ENCODE data around the gene NUP93. TPM values are rescaled to one million over a fixed set of nuclear protein-coding genes. Genes with fewer than 3 reads are reported as not detected.

Gene NUP93
- total and polyA plus RNA-seq, 9 of the 15 experiments (the other 6 are each of a cell fraction or from before 2014, with no cell fraction given), result 92.0 to 162 (median 121) TPM

DNA sequence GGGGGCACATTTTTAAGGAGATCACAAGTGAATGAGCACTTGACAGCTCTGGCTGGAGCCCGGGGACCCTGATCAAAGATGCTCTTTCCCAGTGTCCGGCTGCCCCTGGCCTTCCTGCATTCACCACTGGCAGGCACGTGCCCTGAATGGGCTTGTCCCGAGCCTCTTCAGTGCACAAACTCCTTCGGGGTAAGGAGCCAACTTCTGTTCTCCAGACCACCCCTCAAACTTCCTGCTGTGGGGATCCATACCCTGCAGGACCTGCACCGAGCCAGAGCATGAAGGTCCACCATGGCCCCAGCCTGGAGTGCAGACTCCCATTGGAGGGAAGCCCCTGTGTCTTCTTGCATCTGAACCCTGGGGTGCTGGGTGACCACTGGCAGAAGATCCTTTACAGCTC, 125.3 kb downstream of the NUP93 start:
- Histone ChIP-seq H3K4me1 (replicated peaks in 1 of 2; ENCODE audit: control insufficient read depth in 2 of 2, insufficient read depth in 2 of 2, low read length in 2 of 2) (no peaks in the 10 kb centered on the region), H3K27me3 (ENCODE audit: control insufficient read depth in 2 of 2, insufficient read depth in 2 of 2, low read length in 2 of 2) (peaks cover 0 to 8% of the 10 kb centered on the region in 2 experiments; a peak in 1 of 5 replicates), H3K36me3 (ENCODE audit: control insufficient read depth, insufficient read depth, low read length) (no peaks in the 10 kb centered on the region), H3K27ac (ENCODE audit: extremely low read depth, low read depth, low read length) (no peak overlapping the region), H3K4me2 (ENCODE audit: insufficient read depth, low read length) (no peak overlapping the region), H3K9me1 (ENCODE audit: control insufficient read depth, insufficient read depth, low read length) (no peaks in the 10 kb centered on the region), H3K79me2 (ENCODE audit: control insufficient read depth, insufficient read depth, low read length) (no peaks in the 10 kb centered on the region), H3K9me3 (replicated peaks; ENCODE audit: control insufficient read depth, insufficient read depth, low read depth, low read length) (no peaks in the 10 kb centered on the region), H2AFZ (ENCODE audit: low read depth, low read length) (no peak overlapping the region), H3K9ac (ENCODE audit: insufficient read depth in 1 of 2, low read depth in 2 of 2, low read length in 2 of 2) (no peak overlapping the region), H4K20me1 (replicated peaks; ENCODE audit: control insufficient read depth, insufficient read depth, low read length) (no peaks in the 10 kb centered on the region), H3K4me3 (no peak overlapping the region)
- no peak for DNase-seq (ENCODE audit: extremely low read depth in 1 of 4, low spot score in 3 of 4)
- no peak for ATAC-seq
- POLR2A ChIA-PET, result interaction anchor here (0.8 to 1.8 kb wide), 4 partner anchors 8 to 78 kb away, joined by 3 to 8 read pairs (median 4); no protein-coding TSS in a partner anchor
- WGBS (ENCODE audit: insufficient coverage, low coverage, missing lambda C conversion rate), result 22% methylated on average over 6 of the region's 6 CpGs
- in situ Hi-C loops (cut with MboI) (no loop called here), intact Hi-C loops (cut with micrococcal nuclease) (no loop called here)
- no TSS peak for BruUV-seq (replicated peaks)
- CTCF ChIA-PET (ENCODE audit: low intra/inter-chr PET ratio), result no interaction called here
- no peak for FAIRE-seq
- TF ChIP-seq SMC3 (conservative IDR thresholded peaks at IDR 0.05; ENCODE audit: insufficient read depth, low read depth, low read length) (no peak), ZNF644 (tag; IDR thresholded peaks at IDR 0.05; ENCODE audit: low read depth) (no peak), CEBPB (tag; IDR thresholded peaks at IDR 0.05) (no peak), PHF21A (IDR thresholded peaks at IDR 0.05; ENCODE audit: borderline replicate concordance, low read depth) (no peak), RFX1 (IDR thresholded peaks at IDR 0.05) (no peak), TOE1 (IDR thresholded peaks at IDR 0.05; ENCODE audit: borderline replicate concordance) (no peak), TOE1 (CRISPR knock-in tag; IDR thresholded peaks at IDR 0.05; ENCODE audit: borderline replicate concordance, low read depth) (no peak), RB1 (IDR thresholded peaks at IDR 0.05; ENCODE audit: low read depth) (no peak), SMAD2 (IDR thresholded peaks at IDR 0.05; ENCODE audit: low read depth, low read length) (no peak), POLR2B (IDR thresholded peaks at IDR 0.05; ENCODE audit: low read depth, partially characterized antibody) (no peak), MXI1 (IDR thresholded peaks at IDR 0.05; ENCODE audit: low read depth, low read length) (no peak), SMAD1 (IDR thresholded peaks at IDR 0.05; ENCODE audit: low read depth, low read length, partially characterized antibody) (no peak), NR3C1 (CRISPR knock-in tag; IDR thresholded peaks at IDR 0.05) (no peak), FUS (optimal IDR thresholded peaks at IDR 0.05; ENCODE audit: low read depth, low read length) (no peak)
- TF ChIP-seq, protein P1, sequence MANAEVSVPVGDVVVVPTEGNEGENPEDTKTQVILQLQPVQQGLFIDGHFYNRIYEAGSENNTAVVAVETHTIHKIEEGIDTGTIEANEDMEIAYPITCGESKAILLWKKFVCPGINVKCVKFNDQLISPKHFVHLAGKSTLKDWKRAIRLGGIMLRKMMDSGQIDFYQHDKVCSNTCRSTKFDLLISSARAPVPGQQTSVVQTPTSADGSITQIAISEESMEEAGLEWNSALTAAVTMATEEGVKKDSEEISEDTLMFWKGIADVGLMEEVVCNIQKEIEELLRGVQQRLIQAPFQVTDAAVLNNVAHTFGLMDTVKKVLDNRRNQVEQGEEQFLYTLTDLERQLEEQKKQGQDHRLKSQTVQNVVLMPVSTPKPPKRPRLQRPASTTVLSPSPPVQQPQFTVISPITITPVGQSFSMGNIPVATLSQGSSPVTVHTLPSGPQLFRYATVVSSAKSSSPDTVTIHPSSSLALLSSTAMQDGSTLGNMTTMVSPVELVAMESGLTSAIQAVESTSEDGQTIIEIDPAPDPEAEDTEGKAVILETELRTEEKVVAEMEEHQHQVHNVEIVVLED (CRISPR knock-in tag; IDR thresholded peaks at IDR 0.05), result no peak
- TF ChIP-seq, protein P2, sequence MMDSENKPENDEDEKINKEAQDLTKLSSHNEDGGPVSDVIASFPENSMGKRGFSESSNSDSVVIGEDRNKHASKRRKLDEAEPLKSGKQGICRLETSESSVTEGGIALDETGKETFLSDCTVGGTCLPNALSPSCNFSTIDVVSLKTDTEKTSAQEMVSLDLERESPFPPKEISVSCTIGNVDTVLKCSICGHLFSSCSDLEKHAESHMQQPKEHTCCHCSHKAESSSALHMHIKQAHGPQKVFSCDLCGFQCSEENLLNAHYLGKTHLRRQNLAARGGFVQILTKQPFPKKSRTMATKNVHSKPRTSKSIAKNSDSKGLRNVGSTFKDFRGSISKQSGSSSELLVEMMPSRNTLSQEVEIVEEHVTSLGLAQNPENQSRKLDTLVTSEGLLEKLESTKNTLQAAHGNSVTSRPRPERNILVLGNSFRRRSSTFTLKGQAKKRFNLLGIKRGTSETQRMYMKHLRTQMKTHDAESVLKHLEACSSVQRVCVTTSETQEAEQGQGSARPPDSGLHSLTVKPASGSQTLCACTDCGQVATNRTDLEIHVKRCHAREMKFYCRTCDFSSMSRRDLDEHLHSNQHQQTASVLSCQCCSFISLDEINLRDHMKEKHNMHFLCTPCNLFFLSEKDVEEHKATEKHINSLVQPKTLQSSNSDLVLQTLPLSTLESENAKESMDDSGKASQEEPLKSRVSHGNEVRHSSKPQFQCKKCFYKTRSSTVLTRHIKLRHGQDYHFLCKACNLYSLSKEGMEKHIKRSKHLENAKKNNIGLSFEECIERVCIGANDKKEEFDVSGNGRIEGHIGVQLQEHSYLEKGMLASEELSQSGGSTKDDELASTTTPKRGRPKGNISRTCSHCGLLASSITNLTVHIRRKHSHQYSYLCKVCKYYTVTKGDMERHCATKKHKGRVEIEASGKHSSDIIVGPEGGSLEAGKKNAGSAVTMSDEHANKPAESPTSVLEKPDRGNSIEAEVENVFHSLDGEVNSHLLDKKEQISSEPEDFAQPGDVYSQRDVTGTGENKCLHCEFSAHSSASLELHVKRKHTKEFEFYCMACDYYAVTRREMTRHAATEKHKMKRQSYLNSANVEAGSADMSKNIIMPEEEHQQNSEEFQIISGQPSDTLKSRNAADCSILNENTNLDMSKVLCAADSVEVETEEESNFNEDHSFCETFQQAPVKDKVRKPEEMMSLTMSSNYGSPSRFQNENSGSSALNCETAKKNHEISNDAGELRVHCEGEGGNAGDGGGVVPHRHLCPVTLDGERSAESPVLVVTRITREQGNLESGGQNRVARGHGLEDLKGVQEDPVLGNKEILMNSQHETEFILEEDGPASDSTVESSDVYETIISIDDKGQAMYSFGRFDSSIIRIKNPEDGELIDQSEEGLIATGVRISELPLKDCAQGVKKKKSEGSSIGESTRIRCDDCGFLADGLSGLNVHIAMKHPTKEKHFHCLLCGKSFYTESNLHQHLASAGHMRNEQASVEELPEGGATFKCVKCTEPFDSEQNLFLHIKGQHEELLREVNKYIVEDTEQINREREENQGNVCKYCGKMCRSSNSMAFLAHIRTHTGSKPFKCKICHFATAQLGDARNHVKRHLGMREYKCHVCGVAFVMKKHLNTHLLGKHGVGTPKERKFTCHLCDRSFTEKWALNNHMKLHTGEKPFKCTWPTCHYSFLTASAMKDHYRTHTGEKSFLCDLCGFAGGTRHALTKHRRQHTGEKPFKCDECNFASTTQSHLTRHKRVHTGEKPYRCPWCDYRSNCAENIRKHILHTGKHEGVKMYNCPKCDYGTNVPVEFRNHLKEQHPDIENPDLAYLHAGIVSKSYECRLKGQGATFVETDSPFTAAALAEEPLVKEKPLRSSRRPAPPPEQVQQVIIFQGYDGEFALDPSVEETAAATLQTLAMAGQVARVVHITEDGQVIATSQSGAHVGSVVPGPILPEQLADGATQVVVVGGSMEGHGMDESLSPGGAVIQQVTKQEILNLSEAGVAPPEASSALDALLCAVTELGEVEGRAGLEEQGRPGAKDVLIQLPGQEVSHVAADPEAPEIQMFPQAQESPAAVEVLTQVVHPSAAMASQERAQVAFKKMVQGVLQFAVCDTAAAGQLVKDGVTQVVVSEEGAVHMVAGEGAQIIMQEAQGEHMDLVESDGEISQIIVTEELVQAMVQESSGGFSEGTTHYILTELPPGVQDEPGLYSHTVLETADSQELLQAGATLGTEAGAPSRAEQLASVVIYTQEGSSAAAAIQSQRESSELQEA (IDR thresholded peaks at IDR 0.05; ENCODE audit: low read depth), result no peak

Data from K562 (cell line).